Right renal pelvis (tissue), 4 donors: ENCODE measurements around the gene ASS1. TPM values are rescaled to one million over a fixed set of nuclear protein-coding genes. Genes with fewer than 3 reads are reported as not detected.

Source experiments
- DNase-seq, 4 donors: peaks; one replicate each; pipeline ENCODE4 v3.0.0-alpha.2; 2013; ENCODE audit warnings: low read depth in 4 of 4, low spot score in 3 of 4, missing footprints in 1 of 4
- polyA plus RNA-seq, 4 donors: library from polyadenylated mRNA; unstranded; fragments of 120-200 nt; gene quantifications; one replicate each; pipeline ENCODE4 v1.2.1, GENCODE V29; 2013; ENCODE audit not compliant: insufficient read length in 4 of 4

The ASS1 gene
- polyA plus RNA-seq, 4 donors = 265 to 368 (median 314) TPM

- peak; percentile 81 to 92 (median 86) for DNase-seq
Observed at GRCh38 chr9:130451509-130452388, 7.0 kb downstream of the ASS1 start.

- DNase-seq = no peak
Observed at GRCh38 chr9:130452835-130453234, 8.1 kb downstream of the ASS1 start.

- no peak for DNase-seq
Observed at GRCh38 chr9:130453487-130453886, 8.7 kb downstream of the ASS1 start.

GRCh38 chr9:130454096-130454811, 9.5 kb downstream of the ASS1 start:
- no peak for DNase-seq

GRCh38 chr9:130454812-130455325, 10.1 kb downstream of the ASS1 start:
- no peak for DNase-seq

- DNase-seq = no peak
Observed at GRCh38 chr9:130458027-130458803, 13.5 kb downstream of the ASS1 start.

- DNase-seq = no peak
Observed at GRCh38 chr9:130458804-130459067, 14.0 kb downstream of the ASS1 start.

GRCh38 chr9:130459151-130459550, 14.4 kb downstream of the ASS1 start:
- no peak for DNase-seq

- DNase-seq = no peak
Observed at GRCh38 chr9:130459941-130460669, 15.3 kb downstream of the ASS1 start.

- no peak for DNase-seq
Observed at GRCh38 chr9:130461218-130461630, 16.5 kb downstream of the ASS1 start.

GRCh38 chr9:130461731-130462130, 17.0 kb downstream of the ASS1 start:
- DNase-seq = no peak

- no peak for DNase-seq
Observed at GRCh38 chr9:130462685-130463540, 18.2 kb downstream of the ASS1 start.

GRCh38 chr9:130463763-130464745, 19.3 kb downstream of the ASS1 start:
- DNase-seq = no peak

GRCh38 chr9:130465383-130466096, 20.8 kb downstream of the ASS1 start:
- no peak for DNase-seq

- no peak for DNase-seq
Observed at GRCh38 chr9:130466537-130467217, 21.9 kb downstream of the ASS1 start.

GRCh38 chr9:130467316-130467715, 22.6 kb downstream of the ASS1 start:
- no peak for DNase-seq

- DNase-seq = no peak
Observed at GRCh38 chr9:130468566-130468965, 23.8 kb downstream of the ASS1 start.
